ENCODE data around the gene TAF4B.

- TF ChIP-seq CTCF (IDR thresholded peaks at IDR 0.05 in 8 of 11, conservative IDR thresholded peaks at IDR 0.05 in 3 of 11) (no peak), POLR2A (IDR thresholded peaks at IDR 0.05) (no peak)
Observed at GRCh38 chr18:26394047-26394654, 167.9 kb downstream of the TAF4B start.
